ENCODE data around the gene PHACTR1.

GRCh38 chr6:13119549-13119948 lies 403.0 kb downstream of the PHACTR1 start:
- TF ChIP-seq EZH2 (IDR thresholded peaks at IDR 0.05; ENCODE audit: insufficient read depth, poor library complexity, severe bottlenecking) (no peak), EZH2phosphoT487 (IDR thresholded peaks at IDR 0.05; ENCODE audit: insufficient read depth, low read depth) (no peak)

All from GM23248 (cell line).